ENCODE data around the gene TRABD2B.

The TRABD2B gene

DNA sequence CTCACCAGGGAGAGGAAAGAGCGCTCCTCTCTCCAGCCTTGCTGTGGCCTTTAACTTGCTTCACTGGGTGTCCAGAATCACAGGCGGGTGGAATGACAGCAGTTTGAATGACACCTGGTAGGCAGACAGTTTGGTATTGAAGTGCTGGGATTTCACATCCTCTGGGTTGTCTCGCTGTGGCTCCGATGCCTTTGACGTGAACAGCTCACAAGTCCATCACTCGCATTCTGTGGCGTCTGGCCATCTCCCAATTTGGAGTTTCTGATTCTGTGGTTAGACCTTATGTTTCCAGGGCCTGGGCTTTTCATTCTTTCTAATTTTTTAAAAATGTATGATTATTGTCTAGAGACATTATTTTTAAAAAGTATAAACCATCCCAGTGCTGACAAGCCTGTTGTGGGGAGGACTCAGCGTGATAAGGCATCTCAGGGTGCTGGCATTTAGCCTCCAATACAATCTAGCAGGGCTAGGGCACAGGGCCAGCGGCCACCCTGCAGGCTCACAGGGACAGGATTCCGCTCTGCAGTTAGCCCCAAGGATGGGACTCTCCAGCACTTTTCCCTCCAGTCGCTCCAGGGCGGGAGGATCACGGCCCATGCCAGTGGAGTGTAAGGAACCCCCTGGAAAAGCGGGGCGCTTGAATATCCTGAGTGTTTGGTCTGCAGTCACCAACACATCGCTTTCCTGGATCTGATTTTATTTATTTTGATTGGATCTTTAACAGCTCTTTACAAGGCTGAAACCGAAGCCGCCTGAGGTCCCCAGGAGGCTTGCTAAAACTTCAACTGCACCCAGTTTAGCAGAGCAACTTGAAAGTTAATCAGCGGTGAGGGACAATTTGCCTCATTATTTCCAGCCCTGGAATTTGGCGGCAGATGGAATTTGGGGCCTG lies 178.3 kb downstream of the TRABD2B start:
- no peak for DNase-seq

DNA sequence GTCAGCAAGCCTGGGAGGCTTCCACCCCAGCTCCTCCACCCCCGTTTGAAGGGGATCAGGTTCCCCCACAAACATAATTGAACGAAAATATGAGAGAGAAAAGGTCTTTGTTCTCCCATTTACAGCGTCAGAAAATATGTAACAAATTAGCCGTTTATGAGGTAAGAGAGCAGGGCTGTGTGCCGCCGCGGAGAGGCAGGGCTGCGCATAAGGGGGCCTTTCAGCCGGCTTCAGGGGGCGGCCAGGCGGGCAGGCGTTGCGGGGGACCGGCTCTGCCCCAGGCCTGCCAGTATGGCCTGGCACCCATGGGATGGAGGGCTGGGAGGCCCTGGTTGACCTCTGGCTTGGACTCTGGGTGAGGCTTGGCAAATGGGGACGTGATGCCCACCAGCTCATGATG lies 179.3 kb downstream of the TRABD2B start:
- no peak for DNase-seq

DNA sequence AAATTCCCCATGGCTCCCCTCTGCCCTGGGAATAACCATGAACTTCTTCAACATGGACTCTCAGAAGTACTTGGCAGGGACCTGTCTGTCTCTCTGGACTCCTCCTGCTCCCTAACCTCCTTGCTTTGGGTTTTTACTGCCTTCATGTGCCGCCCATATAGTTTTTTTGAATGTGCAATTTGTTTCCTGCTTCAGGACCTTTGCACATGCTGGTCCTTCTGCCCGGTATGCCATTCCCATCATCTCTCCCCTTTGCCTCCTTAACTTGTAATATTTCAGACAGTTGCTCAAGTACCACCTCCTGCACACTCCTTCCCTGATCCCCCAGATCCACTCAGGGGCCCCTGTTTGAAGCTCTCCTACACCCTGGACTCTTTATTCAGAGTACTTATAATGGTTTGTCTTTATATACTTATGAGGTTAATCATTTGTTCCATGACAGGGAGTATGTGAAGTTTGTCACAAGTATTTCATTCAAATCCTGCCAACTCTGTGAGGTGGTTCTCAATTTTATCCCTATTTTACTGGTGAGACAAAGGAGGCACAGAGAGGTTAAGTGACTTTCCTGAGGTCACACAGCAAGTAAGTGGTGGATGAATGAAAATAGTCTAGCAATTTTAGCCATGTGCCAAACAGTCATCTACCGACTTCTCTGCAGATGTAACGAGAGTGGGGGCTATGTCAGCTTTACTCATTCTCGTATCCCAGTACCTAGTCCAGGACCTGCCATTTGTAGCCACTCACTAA lies 180.7 kb downstream of the TRABD2B start:
- DNase-seq: no peak

DNA sequence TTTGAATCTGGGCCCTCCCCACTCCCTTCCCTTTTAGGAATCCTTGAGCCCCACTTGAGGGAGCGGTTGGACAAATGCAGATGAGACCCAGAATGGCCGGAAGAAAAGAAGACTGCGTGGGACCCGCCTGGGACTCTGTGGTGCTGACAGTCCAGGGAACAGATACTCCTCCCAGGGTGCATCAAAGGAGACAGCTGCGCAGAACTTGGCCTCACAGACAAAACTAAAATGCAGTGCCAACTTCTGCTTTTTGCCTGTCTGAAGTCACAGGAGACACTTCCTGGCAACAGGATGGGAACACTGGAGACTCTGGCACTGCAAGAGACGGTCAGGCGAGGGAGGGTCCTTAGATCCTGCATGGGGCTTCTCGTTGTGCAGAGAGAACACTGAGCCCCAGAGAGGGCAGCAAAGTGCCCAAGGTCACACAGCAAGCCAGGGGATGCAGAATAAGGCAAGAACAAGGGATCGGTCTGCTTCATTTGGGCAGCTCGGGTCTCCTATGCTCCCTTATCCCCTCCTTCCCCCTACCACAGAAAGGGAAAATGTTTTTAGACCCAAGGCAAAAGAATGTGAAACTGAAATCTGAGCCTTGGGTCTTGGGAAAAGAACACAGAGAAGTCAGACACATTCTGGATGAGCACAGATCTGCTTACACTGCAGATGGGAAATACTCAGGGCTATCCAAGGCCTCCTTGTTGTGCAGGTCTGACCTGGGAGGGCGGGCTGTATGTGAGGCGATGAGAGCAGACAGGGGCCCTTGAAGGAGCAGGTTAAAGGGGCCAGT lies 182.4 kb downstream of the TRABD2B start:
- DNase-seq: no peak

DNA sequence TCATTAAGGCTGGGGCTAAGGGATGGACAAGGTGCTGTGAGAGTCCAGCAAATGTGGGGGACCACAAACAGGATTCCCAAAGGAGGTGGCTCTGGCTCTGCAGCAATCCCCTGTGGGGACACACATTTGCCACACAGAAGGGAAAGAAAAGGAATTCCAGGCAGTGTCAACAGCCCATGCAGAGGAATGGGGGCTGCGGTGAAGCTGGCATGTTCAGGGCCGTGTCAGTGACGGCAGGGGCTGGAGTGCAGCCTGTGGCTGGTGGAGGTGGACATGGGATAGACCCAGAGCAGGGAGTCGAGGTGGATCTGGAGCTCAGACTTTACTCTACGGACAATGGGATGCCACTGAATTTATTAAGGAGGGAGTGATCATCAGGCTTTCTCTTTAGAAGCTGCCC lies 183.2 kb downstream of the TRABD2B start:
- DNase-seq: no peak

DNA sequence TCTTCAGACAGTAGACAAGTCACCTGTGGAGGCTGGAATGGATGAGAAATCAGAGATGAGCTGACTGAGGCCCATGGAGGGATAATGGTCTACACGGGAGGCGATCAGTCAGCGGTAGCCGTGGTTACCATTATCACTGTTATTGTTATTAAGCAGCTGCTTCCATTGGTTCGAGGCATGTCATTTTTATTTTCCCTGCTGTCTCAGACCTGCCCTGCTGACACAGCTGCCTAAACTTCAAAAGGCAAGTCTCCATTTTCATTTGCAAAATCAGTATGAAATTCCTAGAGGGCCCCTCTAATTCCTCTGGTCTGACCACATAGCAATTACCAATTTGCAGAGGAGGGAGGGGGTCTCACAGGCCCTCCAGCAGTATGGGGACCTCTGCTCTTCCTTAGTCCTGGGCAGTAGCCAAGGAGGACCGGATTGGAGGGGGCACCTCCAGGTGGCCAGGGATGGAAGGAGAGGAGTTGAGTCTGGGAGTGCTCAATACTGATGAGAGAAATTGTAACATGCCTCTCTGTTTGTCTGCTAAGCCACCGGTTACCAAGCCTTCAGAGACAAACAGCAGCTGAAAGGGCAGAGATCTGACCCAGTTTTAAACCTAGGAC lies 184.2 kb downstream of the TRABD2B start:
- no peak for DNase-seq

DNA sequence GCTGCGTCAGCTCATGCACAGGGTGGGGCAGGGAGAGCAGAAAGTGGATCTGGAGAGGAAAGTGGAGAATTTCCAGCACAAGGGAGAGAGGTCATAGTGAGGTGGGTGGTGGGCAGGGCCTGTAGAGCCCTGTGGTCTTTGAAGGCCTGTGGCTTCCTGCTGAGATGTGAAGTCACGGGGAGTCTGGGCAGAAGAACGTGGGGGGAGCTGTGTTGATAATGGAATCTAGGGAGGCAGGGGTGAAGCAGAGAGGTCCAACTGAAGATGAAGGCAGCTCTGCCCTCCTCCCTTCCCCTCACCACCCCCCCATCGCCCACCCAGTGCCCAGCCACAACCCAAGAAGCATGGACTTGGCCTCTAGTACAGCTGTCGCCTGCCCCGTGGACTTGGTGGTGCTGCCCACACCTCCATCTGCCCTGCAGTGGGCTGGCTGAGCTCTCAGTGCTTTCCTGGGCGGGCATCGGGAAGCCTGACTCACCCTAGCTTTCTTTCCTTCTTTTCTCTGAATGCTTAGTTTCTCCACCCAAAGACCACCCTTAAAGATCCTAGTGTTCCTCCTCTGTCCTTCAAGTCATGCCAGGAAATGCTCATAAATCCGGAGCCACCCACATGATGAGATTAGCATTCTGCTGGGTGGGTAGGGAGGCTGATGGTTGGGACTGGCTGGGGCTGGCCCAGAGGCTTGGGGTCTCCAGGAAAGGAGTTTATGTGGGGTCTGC lies 186.1 kb downstream of the TRABD2B start:
- DNase-seq: no peak

DNA sequence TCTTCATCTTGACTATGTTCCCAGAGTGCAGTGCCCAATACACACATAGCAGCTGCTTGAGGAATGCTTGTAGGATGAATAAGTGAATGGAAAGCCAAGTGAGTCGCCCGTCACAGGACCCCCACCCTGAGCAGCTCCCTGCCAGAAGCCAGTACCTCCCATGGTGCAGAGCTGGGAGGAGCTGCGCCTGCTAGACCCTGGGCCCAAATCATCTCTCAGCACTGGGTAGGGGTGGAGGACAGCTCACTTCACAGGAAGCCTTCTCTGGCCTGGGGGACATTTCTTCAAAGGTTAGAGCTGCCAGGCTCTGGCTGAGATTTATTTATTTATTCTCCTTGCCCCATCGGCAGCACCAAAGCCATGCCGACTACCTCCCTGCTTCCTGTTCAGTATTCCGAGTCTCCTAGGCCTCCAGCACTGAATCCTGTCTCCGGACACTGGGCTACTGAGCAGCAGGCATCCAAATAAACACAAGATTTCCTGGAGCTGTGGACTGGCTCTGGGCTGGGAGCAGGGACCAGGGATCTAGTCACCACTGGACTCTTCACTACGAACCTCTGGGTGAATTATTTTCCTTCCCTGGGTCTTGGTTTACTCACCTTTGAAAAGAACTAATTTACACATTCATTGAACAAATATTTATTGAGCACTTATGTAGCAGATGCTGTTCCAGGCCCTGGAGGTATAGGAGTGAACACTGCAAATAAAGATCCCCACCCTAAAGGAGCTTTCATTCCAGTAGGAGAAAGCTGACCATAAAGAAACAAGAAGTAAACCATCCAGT lies 187.7 kb downstream of the TRABD2B start:
- no peak for DNase-seq

DNA sequence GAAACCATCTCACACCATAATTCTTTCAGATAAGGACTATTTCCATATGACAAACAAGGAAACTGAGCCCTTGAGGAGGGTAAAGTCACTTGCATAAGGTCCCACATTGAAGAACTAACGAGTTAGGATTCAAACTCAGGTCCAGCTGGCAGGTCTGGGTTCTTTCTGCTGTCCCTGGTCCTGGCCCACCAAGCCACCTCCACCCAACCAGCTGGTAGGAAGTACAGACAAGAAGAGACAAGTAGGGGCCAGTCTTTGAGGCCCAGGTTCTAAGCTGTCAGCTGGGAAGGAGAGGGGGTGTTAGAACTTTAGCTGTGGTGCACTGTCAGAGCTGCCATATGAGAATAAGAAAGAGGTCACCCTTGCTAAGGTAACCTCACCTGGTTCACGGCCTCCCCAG lies 188.6 kb downstream of the TRABD2B start:
- DNase-seq: no peak

DNA sequence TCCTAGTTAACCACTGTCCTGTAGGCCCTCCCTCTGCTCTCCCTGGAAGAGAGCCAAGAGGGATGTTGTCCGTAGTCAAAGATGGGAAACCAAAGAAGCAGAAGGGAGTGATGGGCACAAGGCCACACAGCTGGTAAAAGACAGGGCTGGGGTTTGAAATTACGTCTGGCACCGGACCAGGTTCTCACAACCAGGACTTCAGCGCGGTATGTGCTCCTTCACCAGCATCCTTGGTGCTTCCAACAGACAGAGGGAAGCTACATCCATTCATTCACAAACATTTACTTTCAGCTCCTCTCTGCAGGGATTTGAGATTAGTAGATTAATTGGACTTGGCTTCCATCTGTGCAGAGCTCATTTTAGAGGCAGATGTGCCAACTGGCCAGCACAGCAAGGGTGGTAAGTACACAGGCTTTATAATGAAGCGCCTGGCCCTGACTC lies 191.2 kb downstream of the TRABD2B start:
- no peak for DNase-seq

DNA sequence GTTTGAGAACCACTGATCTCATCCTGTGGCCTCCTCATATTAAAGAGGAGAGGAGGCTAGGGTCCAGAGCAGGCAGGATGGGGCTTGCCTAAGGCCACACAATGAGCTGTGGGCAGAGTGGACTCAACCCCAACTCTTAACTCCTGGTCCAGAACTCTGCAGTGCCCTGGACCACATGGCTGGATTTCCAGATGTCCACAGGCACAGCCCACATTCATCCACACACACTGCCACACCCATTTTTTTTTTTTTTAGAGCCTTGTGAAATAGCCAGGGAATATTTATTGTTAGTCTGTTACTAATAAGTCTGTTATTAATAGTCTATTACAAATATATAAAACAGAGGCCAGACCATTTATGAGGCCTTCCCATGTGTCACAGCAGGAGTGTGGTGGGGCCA lies 192.2 kb downstream of the TRABD2B start:
- no peak for DNase-seq

DNA sequence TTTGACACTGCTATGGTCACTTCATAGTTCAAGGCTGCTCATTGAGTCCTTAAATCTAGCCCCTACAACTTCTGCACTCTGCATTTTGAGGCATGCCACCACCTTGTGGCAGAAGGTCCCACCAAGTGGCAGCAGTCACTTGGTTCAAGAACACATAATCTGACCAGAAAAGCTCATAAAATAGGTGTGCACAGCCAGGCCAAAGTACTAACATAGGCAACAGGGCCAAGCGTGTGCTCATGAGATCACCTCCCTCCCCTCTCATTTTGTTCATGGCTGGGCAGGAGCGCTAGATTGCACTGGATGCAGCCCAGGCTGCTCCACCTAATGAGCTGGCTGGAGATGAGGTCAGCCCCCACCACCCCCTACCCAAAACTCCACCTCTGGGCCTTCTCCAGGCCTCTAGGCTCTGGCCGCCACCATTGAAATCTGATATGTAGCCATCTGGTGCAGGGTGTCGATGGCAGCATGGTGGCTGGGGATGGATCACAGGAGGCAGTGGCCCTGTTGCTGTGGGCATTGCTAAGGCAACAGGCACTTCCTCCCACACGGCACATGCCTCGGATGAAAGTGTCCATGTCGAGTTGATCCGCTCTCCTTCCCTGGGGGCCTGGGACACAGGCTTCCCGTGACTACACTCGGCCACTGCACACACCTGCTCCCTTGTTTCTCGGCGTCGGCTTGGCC lies 193.2 kb downstream of the TRABD2B start:
- no peak for DNase-seq

DNA sequence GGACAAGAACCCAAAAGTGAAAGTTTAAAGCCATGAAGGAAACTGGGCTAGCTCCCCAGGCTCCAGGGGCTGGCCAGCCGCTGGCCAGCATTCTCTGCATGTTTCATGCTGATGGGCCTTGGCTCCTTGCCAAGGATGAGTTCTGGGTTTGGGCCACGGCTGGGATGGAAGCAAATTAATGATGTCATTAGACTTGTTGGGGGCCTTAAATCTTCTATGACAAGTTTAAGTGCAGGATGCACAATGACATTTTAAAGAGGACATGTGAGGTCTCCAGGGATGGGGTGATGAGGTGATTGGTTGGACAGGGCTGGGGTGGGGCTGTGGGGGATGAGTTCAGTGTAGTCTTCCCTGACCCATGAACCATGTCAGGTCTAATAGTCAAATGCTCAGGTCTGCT lies 199.6 kb downstream of the TRABD2B start:
- DNase-seq: no peak

DNA sequence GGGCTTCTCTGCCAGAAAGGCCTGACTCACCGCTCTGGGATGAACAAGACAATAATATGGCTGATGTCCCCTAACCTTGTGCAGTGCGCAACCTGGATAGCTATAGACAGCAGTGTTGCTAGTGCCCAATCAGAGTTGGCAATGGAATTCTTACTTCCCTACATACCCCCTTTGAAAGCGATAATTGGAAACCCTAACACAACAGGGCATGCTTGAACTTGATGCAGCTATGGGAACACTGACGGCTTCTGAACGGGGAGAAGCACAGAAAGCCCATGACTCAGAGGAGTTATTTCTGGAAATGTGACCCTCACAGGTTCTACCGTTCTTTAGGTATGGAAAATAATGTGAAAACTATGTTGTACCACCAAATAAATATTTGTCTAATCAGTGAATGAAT lies 200.6 kb downstream of the TRABD2B start:
- no peak for DNase-seq

DNA sequence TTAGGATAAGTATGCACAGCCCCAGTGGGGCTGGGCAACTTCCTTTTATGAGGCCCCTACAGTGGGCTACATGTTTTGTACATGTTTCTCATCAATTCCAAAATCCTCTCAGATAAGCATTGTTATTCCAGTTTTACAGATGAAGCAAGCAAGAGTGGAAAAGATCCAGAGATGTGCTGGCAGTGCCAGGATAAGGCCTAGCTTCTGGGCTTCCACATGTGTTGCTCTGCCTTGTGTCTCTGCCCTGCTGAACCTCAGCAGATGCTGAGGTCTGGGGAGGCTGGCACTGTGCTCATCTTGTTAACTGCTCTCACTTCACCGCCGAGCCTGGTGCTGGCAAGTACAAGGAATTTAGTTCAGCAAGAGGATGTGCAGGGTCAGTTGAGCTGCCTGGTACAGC lies 202.1 kb downstream of the TRABD2B start:
- no peak for DNase-seq

DNA sequence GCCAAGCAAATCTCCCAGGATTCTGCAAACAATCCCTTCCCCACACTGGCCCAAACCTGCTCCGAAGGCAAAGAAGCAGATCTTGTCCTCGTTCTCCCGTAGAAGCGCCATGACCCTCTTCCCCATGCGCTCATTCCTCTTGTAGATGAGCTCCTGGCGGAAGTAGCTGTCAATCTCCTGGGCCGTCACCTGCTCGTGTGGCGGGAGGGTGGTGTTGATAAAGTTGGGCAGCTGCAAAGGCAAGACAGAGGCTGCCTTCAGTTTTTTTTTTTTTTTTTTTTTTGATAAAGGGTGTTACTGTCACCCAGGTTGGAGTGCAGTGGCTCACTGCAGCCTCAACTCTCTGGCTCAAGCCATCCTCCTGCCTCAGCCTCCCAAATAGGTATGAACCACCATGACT lies 202.7 kb downstream of the TRABD2B start:
- no peak for DNase-seq

DNA sequence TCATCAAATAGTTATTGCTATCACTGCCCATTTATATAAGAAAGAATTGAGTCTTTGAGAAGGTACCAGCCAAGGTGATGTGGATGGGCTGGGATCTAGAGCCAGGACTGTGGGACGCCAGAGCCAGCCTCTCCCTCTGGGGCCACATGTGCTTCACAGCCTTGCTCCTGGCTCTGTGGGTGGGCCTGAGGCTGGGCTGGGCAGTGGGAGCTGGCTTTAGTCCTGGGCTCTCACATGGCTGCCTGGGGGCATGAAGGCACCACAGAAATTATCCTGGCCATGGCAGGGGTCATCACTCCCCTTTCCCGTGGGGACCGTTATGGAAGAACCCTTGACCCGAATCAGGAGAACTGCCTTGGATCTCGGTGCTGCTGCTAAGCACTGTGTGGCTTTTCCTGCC lies 203.1 kb downstream of the TRABD2B start:
- no peak for DNase-seq

DNA sequence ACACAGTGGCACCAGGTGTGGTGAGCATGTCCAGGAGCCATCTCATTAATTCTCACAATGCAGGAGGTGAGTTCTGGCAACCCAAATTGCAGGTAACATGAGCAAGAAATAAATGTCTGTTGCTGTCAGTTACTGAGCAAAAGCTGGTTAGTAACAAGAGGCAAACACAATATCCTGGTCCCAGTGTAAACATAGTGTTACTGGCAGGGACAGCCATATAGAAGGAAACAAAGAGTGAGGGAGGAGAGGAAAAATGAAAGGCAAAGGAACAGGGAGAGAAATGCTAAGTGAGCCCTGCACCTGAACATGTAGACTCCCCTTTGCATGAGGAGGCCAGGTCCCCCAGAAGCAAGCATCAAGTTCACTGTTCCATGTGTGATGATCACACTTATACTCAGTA lies 203.6 kb downstream of the TRABD2B start:
- no peak for DNase-seq

DNA sequence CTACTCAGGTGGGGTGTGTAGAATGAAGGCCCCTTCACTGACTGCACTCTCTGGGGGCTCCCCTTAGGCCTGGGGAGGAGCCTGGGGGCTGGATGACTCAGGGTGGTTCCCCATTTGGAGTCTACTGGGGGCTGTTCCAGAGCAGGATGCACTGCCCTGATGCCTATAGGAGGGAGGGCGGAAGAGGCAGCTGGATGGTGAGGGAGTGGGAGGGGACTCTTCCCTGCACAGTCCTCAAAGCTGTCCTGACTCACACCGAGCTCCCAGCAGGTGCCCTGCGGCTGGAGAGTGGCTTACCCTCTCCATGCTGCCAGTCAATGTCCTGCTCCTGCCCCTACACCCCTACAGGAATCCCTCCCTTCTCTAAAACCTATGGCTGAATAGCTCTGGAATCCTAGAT lies 204.4 kb downstream of the TRABD2B start:
- DNase-seq: no peak

DNA sequence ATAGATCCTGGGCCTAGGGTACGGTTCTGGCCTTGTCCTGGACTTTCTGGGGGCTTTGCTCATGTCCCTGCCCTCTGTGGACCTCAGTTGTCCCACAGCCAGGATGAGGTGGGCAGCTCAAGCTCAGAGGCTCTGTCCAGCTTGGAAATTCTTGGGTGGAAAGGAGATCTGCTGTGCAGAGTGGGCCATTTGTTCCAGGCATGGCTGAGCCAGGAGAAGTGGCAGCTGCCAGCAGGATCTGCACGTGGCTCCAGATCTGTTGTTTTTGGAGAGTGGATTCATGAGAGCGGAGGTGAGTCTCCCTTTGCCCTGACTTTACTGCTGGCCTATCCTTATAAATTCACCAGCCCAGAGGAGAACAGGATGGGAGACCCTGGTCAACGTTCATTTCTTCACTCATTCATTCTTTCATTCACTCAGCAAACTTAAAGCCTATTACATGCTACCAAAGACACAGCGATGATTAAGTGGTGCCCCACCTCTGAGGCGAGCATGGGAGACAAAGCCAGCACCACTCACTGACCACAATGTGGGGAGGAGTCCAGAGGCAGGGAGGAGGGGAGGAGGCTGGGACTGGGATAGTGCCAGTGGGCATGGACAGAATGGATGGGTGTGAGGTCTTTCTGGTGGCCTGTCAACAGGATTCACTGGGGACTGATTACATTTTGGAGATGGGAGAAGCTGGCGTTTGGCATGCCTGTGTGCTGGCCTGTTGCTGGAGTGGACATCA lies 205.1 kb downstream of the TRABD2B start:
- no peak for DNase-seq
